Measurements from ENCODE around the gene PHLDB1. TPM values are rescaled to one million over a fixed set of nuclear protein-coding genes. Genes with fewer than 3 reads are reported as not detected.

The PHLDB1 gene
- total RNA-seq, 1 experiment from 2014 or later = 37.1 TPM

DNA sequence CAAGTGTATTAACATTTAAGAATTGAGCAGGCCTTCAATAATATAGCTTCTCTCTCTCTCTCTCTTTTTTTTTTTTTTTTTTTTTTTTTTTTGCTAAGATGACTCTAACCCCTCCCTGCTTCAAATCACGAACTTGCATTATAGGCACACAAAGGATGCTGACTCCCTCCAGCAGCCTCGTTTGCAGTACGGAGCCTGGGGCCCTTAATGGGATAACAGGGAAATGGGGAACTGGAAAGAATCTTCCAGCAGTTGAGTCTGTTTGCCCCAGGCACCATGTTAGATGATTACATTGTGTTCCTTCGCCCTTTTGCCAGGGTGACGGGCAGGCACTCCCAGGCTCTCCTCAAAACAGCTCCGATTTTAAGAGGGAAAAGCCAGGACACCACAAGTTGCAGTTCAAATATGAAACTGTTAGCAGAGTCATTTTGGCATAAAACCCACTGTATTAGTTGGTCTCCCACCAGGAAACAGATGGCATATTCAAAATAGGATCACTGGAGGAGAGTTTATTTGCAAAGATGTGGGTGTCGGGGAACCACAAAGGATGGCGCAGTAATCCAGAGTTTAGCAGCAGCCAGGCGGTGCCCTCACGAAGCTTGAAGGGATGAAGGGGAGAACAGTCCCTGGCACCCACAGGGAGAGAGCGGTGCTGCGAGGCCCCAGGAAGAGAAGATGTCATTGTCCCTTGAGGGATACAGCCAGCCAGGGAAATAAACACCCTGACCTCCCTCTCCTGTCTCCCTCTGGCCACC is 98.6 kb downstream of the PHLDB1 start:
- Mint-ChIP-seq H3K27ac (ENCODE audit: unreplicated experiment) (no peak overlapping the region), H3K9me3 (ENCODE audit: low read depth, unreplicated experiment) (no peaks in the 10 kb centered on the region), H3K27me3 (ENCODE audit: unreplicated experiment) (peaks cover 25% of the 10 kb centered on the region), H3K4me3 (ENCODE audit: low read depth, unreplicated experiment) (no peak overlapping the region), H3K36me3 (ENCODE audit: insufficient read depth, unreplicated experiment) (no peaks in the 10 kb centered on the region), H3K4me1 (ENCODE audit: low read depth, unreplicated experiment) (no peaks in the 10 kb centered on the region)
- TF ChIP-seq, protein P1, sequence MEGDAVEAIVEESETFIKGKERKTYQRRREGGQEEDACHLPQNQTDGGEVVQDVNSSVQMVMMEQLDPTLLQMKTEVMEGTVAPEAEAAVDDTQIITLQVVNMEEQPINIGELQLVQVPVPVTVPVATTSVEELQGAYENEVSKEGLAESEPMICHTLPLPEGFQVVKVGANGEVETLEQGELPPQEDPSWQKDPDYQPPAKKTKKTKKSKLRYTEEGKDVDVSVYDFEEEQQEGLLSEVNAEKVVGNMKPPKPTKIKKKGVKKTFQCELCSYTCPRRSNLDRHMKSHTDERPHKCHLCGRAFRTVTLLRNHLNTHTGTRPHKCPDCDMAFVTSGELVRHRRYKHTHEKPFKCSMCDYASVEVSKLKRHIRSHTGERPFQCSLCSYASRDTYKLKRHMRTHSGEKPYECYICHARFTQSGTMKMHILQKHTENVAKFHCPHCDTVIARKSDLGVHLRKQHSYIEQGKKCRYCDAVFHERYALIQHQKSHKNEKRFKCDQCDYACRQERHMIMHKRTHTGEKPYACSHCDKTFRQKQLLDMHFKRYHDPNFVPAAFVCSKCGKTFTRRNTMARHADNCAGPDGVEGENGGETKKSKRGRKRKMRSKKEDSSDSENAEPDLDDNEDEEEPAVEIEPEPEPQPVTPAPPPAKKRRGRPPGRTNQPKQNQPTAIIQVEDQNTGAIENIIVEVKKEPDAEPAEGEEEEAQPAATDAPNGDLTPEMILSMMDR (IDR thresholded peaks at IDR 0.05; ENCODE audit: unreplicated experiment) = no peak
- CTCF ChIA-PET = no interaction called here
- intact Hi-C loops (cut with micrococcal nuclease; ENCODE audit: unreplicated experiment) = no loop called here
- no peak for DNase-seq
- no TSS peak for BruUV-seq (replicated peaks)

DNA sequence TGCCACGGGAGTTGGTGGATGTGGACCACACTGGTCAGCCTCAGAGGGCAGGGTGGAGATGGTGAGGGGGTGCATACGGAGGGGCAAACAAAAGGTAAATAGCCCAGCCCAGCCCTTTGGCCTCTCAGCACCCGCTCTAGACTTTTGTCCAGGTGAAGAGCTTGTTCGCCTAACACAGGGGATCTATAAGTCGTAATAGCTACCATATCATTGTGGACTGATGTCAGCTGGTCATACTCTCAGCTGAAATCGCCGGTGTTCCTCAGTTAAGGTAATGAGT is 99.1 kb downstream of the PHLDB1 start:
- Mint-ChIP-seq H3K9me3 (ENCODE audit: low read depth, unreplicated experiment) (no peaks in the 10 kb centered on the region), H3K36me3 (ENCODE audit: insufficient read depth, unreplicated experiment) (no peaks in the 10 kb centered on the region), H3K4me3 (ENCODE audit: low read depth, unreplicated experiment) (no peak overlapping the region), H3K27me3 (ENCODE audit: unreplicated experiment) (peaks cover 25% of the 10 kb centered on the region), H3K4me1 (ENCODE audit: low read depth, unreplicated experiment) (no peaks in the 10 kb centered on the region), H3K27ac (ENCODE audit: unreplicated experiment) (no peak overlapping the region)
- intact Hi-C loops (cut with micrococcal nuclease; ENCODE audit: unreplicated experiment) = no loop called here
- no peak for DNase-seq
- CTCF ChIA-PET = no interaction called here
- no TSS peak for BruUV-seq (replicated peaks)
- TF ChIP-seq, protein P1 (IDR thresholded peaks at IDR 0.05; ENCODE audit: unreplicated experiment) = no peak

Small RNAs within 50 kb of the gene (microRNA-seq; reads per million reads assigned to microRNA genes)
- gene MIR6716 = not detected

Other genes with a start within 250 kb of the PHLDB1 start
- gene UBE4A, start 248.0 kb upstream of the PHLDB1 start, total RNA-seq (2022) = 28.8 and 30.8 TPM in 2 replicates
- gene ATP5MG, start 206.0 kb upstream of the PHLDB1 start, total RNA-seq (2022) = 145 and 151 TPM in 2 replicates
- 58.1 and 61.8 TPM in 2 replicates for gene KMT2A, start 171.1 kb upstream of the PHLDB1 start, total RNA-seq (2022)
- gene TTC36, start 80.1 kb upstream of the PHLDB1 start, total RNA-seq (2022) = 0.38 and 0.39 TPM in 2 replicates
- gene TMEM25, start 76.4 kb upstream of the PHLDB1 start, total RNA-seq (2022) = 7.8 and 8.1 TPM in 2 replicates
- gene IFT46, start 41.7 kb upstream of the PHLDB1 start, total RNA-seq (2022) = 8.3 and 9.1 TPM in 2 replicates
- gene ARCN1, start 35.2 kb upstream of the PHLDB1 start, total RNA-seq (2022) = 77.8 and 83.8 TPM in 2 replicates
- gene TREH, start 72.0 kb downstream of the PHLDB1 start, total RNA-seq (2022) = 0.21 and 0.49 TPM in 2 replicates
- gene DDX6, start 183.5 kb downstream of the PHLDB1 start, total RNA-seq (2022) = 82.4 and 84.3 TPM in 2 replicates